Activated naive CD4-positive, alpha-beta T cell treated with anti-CD3 and anti-CD28 coated beads, Interleukin-2, amount 50 U/mL, for 24 hours (primary cell): ENCODE results near the gene TET3.

Experiments used
- H3K27ac Mint-ChIP-seq: one replicate; pipeline ENCODE4 v1.8.0; 2021; ENCODE audit warnings: mild to moderate bottlenecking, mixed read lengths
- H3K27me3 Mint-ChIP-seq: one replicate; pipeline ENCODE4 v1.8.0; 2021; ENCODE audit warnings: mixed read lengths
- H3K36me3 Mint-ChIP-seq: one replicate; pipeline ENCODE4 v1.8.0; 2021; ENCODE audit warnings: mixed read lengths
- H3K4me1 Mint-ChIP-seq: one replicate; pipeline ENCODE4 v1.8.0; 2021; ENCODE audit warnings: mixed read lengths
- H3K4me3 Mint-ChIP-seq: one replicate; pipeline ENCODE4 v1.8.0; 2021; ENCODE audit warnings: mild to moderate bottlenecking, mixed read lengths
- H3K9me3 Mint-ChIP-seq: one replicate; pipeline ENCODE4 v1.8.0; 2021; ENCODE audit warnings: mixed read lengths

TET3 gene

DNA sequence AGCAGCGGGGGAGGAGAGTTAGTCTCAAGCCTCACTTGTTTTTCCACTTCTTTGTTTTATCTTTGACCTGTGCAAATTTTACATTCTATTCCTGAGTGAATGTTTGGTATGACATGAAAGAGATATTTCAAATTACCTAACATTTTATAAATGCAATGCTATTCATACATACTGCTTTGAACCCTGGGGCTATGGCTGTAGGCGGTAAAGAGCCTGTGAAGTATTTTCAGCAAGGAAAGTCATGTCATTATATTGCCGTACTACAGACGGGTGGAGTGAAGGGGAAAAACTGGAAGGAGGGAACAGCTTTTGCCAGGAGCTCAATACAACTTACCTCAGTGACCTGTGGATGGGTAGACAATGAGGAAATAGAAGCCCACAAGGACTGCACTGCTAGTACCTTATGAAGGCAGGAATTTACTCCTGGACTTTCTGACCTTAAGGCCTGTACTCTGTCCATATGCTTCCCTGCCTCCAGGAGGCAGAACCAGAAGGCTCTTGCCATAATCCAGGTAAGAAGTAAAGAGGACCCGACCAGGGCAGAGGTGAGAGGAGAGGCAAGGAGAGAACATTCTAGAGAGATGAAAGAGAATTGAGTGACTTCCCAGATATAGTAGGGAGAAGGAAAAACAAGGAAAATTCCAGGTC, 28.4 kb upstream of the TET3 start:
- Mint-ChIP-seq H3K27me3 (no peaks in the 10 kb centered on the region), H3K4me1 (peaks cover 57% of the 10 kb centered on the region), H3K9me3 (no peaks in the 10 kb centered on the region), H3K27ac (no peak overlapping the region), H3K4me3 (no peak overlapping the region), H3K36me3 (peaks cover 46% of the 10 kb centered on the region)

DNA sequence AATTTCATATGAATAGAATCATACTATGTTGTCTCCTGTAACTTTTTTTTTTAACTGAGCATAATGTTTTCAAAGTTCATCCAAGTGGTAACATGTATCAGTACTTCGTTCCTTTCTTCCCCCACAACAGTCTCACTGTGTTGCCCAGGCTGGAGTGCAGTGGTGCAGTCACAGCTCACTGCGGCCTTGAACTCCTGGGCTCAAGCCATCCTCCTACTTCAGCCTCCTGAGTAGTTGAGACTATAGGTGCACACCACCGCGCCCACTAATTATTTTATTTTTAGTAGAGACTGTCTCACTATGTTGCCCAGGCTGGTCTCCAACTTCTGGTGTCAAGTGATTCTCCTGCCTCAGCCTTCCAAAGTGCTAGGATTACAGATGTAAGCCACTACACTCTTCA, 23.4 kb upstream of the TET3 start:
- Mint-ChIP-seq H3K27ac (no peak overlapping the region), H3K27me3 (no peaks in the 10 kb centered on the region), H3K4me3 (no peak overlapping the region), H3K9me3 (peaks cover 5% of the 10 kb centered on the region), H3K4me1 (peaks cover 55% of the 10 kb centered on the region), H3K36me3 (peaks cover 31% of the 10 kb centered on the region)

DNA sequence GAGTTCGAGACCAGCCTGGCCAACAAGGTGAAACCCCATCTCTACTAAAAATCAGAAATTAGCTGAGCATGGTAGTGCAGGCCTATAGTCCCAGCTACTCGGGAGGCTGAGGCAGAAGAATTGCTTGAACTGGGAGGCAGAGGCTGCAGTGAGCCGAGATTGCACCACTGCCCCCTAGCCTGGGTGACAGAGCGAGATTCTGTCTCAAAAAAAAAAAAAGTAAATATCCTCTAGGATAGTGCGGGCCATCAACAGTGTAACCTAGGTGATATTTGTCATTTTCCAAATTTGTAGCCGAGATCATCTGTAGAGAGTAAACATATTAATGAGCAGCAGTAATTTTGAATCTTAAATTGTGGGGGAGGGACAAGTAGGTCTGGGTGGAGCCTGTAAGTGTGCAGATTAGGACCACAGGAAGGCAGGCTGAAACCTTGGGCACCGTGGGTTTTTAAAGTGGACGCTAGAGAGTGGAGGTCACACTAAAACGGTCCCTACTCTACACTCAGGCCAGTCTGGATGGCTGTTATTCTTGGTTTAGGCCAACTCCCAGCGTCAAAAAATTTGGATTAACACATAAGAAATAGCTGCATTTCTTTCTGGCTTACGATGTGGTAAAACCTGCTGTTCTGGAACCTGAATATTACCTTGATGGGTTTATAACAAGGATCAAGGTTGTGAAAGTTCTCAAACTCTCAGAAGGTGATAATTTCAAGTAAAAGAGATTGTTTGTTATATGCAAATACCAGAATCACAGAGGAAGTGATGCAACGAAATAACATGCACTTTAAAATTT, 22.7 kb upstream of the TET3 start:
- H3K4me1 Mint-ChIP-seq, result peaks cover 50% of the 10 kb centered on the region
- H3K27me3 Mint-ChIP-seq, result no peaks in the 10 kb centered on the region
- no peak overlapping the region for H3K4me3 Mint-ChIP-seq
- H3K36me3 Mint-ChIP-seq, result peaks cover 25% of the 10 kb centered on the region
- H3K9me3 Mint-ChIP-seq, result peaks cover 5% of the 10 kb centered on the region
- H3K27ac Mint-ChIP-seq, result no peak overlapping the region

DNA sequence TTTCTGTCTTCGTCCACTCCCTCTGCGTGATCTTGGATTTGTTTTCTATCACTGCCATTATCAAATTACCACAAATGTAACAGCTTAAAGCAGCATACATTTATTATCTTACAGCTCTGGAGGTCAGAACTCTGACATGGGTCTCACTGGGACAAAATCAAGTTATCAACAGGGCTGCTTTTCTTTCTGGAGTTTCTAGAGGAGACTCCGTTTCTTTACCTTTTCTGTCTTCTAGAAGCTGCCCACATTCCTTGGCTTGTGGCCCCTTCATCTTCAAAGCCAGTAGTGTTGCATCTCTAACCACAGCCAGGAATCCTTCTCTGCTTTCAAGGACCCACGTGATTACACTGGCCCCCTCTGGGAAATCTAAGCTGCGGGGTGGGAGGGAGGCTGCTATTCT, 21.9 kb upstream of the TET3 start:
- Mint-ChIP-seq H3K27ac (no peak overlapping the region), H3K36me3 (peaks cover 24% of the 10 kb centered on the region), H3K4me1 (peaks cover 51% of the 10 kb centered on the region), H3K9me3 (peaks cover 5% of the 10 kb centered on the region), H3K27me3 (no peaks in the 10 kb centered on the region), H3K4me3 (peak overlapping the region; percentile 26)

DNA sequence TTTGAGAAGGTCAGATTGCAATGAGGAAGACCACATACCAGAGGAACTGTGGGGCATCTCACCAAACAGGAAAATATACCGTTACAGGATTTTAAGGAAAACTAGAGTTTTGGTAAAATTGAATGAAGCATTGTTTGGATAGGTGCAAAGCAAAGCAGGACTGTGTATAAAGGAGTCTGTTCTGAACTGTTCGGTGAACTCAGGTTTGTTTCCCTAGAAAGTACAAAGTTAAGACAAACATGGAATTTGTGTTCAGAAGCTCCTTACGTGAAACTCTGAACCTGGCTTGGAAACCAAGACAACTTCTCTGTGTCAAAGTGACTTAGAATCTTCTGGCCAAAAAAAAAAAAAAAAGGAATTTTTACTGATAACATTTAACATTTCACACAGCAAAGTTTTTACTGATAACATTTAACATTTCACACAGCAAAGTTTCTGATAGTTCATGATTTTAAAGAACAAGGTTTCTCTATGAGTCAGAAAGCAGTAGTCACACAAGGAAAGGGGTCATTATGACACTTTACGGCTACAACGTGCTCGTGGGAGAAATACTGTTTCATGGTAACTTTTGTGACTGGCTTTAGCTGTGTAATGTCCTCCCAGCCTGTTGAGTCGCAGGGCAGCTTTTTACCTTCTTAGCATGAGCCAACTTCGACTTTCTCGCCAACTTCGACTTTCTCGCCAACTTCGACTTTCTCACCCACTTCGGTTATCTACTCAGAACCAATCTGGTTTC, 21.2 kb upstream of the TET3 start:
- H3K27me3 Mint-ChIP-seq, result no peaks in the 10 kb centered on the region
- peak overlapping the region; percentile 50 for H3K4me3 Mint-ChIP-seq
- peak overlapping the region; percentile 88 for H3K27ac Mint-ChIP-seq
- peaks cover 54% of the 10 kb centered on the region for H3K4me1 Mint-ChIP-seq
- H3K36me3 Mint-ChIP-seq, result peaks cover 19% of the 10 kb centered on the region
- H3K9me3 Mint-ChIP-seq, result peaks cover 5% of the 10 kb centered on the region

DNA sequence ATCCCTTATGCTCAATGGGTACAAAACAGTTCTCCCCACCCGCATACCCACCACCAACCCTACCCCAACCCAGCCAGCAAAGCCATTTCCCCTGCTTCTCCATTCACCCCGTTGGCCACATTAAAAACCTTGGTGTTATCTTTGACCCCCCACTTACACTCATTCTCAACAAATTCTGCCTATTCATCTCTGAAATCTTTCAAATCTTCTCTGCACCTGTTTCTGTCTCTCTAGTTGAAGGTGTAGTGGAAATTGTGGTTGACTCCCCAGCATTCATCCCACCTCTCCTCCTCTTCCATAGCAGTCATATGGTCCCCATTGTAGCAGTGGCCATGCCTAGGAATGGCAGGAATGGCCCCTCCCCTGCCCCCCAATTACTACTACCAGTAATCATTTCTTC, 20.5 kb upstream of the TET3 start:
- Mint-ChIP-seq H3K27ac (peak overlapping the region; percentile 88), H3K36me3 (peaks cover 14% of the 10 kb centered on the region), H3K9me3 (peaks cover 5% of the 10 kb centered on the region), H3K4me3 (peak overlapping the region; percentile 50), H3K4me1 (peaks cover 56% of the 10 kb centered on the region), H3K27me3 (no peaks in the 10 kb centered on the region)

DNA sequence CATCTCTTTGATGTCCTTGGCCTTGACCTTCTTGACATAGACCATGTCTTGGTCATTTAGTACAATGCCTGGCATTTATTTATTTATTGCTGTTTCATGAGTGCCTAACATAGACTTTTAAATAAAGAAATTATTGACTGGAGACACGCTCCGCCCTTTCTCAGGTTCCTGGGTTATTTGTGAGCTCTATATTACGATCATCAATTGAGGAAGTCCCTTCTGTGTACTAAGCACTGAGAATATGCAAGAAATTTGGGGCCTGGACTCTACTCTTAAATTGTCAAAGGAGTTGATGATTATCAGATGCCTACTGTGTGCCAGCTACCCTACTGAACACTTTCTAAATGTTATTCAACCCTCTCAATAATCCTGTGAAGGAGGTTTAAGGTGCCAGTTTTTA, 19.7 kb upstream of the TET3 start:
- Mint-ChIP-seq H3K27ac (peak overlapping the region; percentile 80), H3K9me3 (peaks cover 5% of the 10 kb centered on the region), H3K27me3 (no peaks in the 10 kb centered on the region), H3K4me1 (peaks cover 64% of the 10 kb centered on the region), H3K36me3 (peaks cover 10% of the 10 kb centered on the region), H3K4me3 (peak overlapping the region; percentile 8)

DNA sequence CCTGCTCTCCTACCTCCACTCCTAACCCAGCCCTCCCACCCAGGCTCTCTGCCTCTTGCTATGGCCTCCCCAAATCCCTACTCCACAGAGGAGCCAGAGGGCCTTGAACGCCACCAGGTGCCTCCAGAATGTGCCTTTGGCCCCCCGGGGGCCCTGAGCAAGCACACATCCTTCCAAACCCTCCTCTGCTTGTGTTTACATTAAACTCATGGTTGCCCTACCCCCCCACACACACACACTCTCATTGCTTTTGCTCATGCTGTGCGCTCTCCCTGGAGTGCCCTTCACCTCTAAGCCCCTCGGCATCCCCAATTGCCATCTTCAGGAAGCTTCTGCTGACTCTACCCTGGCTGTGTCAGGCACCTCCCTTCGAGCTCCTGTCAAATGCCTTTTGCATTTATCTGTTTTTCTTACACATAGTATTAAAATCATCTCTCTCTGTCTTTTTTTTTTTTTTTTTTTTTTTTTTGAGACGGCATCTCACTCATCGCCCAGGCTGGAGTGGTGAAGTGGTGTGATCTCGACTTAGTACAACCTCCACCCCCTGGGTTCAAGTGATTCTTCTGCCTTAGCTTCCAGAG, 16.3 kb upstream of the TET3 start:
- no peaks in the 10 kb centered on the region for H3K36me3 Mint-ChIP-seq
- no peaks in the 10 kb centered on the region for H3K9me3 Mint-ChIP-seq
- peaks cover 82% of the 10 kb centered on the region for H3K4me1 Mint-ChIP-seq
- H3K27ac Mint-ChIP-seq, result no peak overlapping the region
- no peaks in the 10 kb centered on the region for H3K27me3 Mint-ChIP-seq
- H3K4me3 Mint-ChIP-seq, result no peak overlapping the region

DNA sequence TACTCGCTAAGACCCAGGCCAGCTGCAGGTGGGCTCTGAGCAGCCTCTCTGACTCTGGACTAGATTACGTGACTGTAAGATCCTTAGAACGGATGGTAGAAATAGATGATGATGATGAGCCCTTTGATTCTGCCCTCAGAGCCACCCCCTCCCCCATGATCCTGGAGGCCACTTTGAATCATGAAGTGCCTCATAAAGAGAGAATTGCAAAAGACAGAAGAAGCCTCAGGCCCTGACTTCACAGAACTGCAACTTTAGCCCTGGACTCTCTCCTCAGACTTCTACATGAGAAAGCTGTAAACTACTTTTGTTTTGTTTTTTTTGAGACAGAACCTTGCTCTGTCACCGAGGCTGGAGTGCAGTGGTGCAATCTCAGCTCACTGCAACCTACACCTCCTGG, 15.4 kb upstream of the TET3 start:
- no peaks in the 10 kb centered on the region for H3K27me3 Mint-ChIP-seq
- H3K9me3 Mint-ChIP-seq, result no peaks in the 10 kb centered on the region
- H3K4me1 Mint-ChIP-seq, result peaks cover 74% of the 10 kb centered on the region
- no peak overlapping the region for H3K27ac Mint-ChIP-seq
- no peaks in the 10 kb centered on the region for H3K36me3 Mint-ChIP-seq
- peak overlapping the region; percentile 27 for H3K4me3 Mint-ChIP-seq

DNA sequence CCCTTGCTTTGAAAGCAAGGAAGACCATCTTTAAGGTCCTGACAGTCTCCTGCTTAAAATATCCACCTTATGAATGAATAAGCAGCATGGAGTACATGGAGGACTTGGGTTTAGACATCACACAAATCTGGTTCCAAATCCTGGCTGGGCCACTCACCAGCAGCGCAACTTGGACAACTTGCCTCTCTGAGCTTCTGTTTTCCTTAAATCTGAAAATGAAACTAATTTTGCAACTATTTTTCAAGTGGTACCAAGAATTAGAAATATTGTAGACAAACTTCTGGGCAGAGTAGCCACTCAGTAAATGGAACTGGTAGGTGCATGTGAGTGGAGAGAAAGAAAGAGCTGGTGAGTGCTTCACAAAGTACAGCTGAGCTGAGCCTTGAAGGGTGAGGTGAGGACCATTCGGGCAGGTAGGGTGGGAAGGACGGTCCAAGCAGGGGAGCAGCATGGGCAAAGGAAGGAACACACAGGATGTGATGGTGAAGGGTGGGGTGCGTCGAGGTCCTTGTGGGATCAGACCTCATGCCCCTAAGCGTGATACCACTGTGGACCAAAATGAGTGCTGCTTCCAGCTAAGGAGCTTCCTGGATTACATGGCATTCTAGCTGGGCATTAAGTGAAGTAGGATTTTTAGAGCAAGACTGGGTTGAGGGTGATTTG, 14.4 kb upstream of the TET3 start:
- peak overlapping the region; percentile 76 for H3K27ac Mint-ChIP-seq
- H3K4me3 Mint-ChIP-seq, result peak overlapping the region; percentile 56
- H3K4me1 Mint-ChIP-seq, result peaks cover 71% of the 10 kb centered on the region
- no peaks in the 10 kb centered on the region for H3K36me3 Mint-ChIP-seq
- H3K27me3 Mint-ChIP-seq, result no peaks in the 10 kb centered on the region
- no peaks in the 10 kb centered on the region for H3K9me3 Mint-ChIP-seq

DNA sequence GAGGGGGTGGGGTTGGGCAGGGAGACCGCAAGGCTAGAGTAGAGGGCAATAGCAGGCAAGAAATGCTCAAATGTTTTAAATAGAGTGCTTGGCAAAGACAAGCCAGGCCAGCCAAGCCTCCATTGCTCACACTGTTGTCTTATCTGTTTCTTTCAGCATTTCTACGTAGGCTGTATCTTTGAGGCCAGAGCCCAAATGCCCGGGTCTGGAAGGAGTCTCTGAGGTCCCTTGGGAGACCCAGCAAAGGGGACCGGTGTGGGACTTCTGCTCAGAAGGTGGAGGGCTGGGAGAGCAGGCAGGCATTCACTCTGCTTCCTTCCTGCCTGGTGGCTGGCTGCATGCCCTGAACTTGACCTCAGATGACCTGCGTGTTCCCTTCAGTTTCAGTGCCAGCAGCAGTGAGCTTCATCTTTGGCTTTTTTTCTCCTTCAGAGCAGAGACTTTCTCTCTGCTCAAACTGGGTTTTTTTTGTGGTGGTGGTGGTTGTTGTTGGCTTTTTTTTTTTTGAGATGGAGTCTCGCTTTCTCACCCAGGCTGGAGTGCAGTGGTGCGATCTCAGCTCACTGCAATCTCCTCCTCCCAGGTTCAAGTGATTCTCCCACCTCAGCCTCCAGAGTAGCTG, 13.7 kb upstream of the TET3 start:
- Mint-ChIP-seq H3K9me3 (no peaks in the 10 kb centered on the region), H3K27me3 (no peaks in the 10 kb centered on the region), H3K27ac (peak overlapping the region; percentile 79), H3K36me3 (no peaks in the 10 kb centered on the region), H3K4me1 (peaks cover 75% of the 10 kb centered on the region), H3K4me3 (peak overlapping the region; percentile 56)

DNA sequence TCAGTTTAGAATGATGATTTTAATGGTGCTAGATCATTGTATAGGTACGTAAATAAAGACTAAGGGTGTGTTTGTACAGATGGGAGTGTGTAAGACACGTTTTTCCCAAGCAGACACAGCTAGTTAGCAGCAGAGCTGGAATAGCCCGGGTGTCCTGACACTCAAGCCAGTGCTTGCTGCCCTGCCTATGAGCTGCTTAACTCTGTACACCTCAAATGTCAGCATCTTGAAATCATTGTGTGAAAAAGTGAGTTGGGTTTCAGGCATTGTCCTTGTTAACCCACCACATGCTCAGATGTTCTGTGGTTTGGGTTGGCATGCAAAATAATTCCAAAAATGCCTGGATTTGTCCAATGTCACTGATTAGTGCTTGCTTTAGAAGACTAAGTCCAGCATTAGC, 13.0 kb upstream of the TET3 start:
- H3K4me3 Mint-ChIP-seq, result peak overlapping the region; percentile 56
- H3K36me3 Mint-ChIP-seq, result no peaks in the 10 kb centered on the region
- no peaks in the 10 kb centered on the region for H3K27me3 Mint-ChIP-seq
- peaks cover 81% of the 10 kb centered on the region for H3K4me1 Mint-ChIP-seq
- no peak overlapping the region for H3K27ac Mint-ChIP-seq
- H3K9me3 Mint-ChIP-seq, result no peaks in the 10 kb centered on the region

DNA sequence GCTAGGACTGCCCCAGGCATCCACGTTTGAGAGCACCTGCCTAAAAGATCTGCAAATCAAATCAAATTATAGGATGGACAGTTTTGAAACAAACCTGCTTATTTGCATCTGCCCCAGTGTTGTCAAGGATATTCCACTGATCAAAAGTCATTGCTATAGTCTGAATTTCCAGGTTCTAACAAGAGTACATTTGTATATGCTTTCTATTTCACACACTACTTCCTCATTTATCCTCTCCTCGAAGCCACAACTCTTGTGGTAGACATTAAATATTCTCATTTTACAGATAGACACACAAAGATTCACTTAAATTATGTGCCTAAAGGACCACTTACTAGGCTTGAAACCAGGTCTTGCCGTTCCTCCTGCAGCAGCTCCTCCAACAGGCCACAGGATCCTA, 11.9 kb upstream of the TET3 start:
- H3K27ac Mint-ChIP-seq, result no peak overlapping the region
- no peak overlapping the region for H3K4me3 Mint-ChIP-seq
- H3K9me3 Mint-ChIP-seq, result no peaks in the 10 kb centered on the region
- H3K36me3 Mint-ChIP-seq, result no peaks in the 10 kb centered on the region
- no peaks in the 10 kb centered on the region for H3K27me3 Mint-ChIP-seq
- H3K4me1 Mint-ChIP-seq, result peaks cover 83% of the 10 kb centered on the region

DNA sequence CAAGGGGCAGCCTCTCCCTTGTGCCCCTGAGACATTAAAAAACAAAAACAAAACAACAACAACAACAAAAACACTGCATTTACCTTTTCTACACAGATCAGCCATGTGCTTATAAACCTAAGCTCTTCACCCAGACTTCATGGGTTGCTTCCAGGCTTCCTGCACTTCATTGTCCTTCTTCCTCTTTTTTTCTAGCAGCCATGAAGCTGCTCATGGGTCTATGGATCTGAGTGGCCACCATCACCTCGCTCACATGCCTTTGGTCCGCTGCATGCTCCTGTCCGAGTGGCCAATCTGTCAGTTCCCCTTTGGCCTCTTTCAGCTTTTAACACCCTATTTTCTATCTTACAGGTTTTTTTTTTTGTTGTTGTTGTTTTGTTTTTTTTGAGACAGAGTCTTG, 9.0 kb upstream of the TET3 start:
- Mint-ChIP-seq H3K9me3 (no peaks in the 10 kb centered on the region), H3K27ac (peak overlapping the region; percentile 61), H3K4me3 (no peak overlapping the region), H3K27me3 (no peaks in the 10 kb centered on the region), H3K4me1 (peaks cover 79% of the 10 kb centered on the region), H3K36me3 (no peaks in the 10 kb centered on the region)

DNA sequence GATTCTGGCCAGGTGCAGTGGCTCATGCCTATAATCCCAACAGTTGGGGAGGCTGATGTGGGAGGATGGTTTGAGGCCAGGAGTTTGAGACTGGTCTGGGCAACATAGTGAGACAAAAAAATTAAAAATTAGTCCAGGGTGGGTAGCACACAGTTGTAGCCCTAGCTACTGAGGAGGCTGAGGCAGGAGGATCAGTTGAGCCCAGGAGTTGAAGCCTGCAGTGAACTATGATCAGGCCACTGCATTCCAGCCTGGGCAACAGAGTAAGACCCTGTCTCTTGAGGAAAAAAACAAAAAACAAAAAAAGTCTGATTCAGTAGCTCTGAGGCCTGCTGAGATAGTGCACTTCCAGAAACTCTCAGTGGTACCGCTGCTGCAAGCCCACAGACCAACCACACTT, 7.9 kb upstream of the TET3 start:
- no peaks in the 10 kb centered on the region for H3K36me3 Mint-ChIP-seq
- peaks cover 79% of the 10 kb centered on the region for H3K4me1 Mint-ChIP-seq
- H3K27ac Mint-ChIP-seq, result no peak overlapping the region

More for the DNA sequence above, 7.9 kb upstream of the TET3 start:
- Mint-ChIP-seq H3K9me3 (no peaks in the 10 kb centered on the region), H3K4me3 (no peak overlapping the region), H3K27me3 (no peaks in the 10 kb centered on the region)
